Eye (tissue), 1 donor: ENCODE measurements around the gene NISCH.

Source experiments
- DNase-seq: peaks from one replicate; pipeline ENCODE4 v3.0.0-alpha.2; 2015

NISCH gene

DNA sequence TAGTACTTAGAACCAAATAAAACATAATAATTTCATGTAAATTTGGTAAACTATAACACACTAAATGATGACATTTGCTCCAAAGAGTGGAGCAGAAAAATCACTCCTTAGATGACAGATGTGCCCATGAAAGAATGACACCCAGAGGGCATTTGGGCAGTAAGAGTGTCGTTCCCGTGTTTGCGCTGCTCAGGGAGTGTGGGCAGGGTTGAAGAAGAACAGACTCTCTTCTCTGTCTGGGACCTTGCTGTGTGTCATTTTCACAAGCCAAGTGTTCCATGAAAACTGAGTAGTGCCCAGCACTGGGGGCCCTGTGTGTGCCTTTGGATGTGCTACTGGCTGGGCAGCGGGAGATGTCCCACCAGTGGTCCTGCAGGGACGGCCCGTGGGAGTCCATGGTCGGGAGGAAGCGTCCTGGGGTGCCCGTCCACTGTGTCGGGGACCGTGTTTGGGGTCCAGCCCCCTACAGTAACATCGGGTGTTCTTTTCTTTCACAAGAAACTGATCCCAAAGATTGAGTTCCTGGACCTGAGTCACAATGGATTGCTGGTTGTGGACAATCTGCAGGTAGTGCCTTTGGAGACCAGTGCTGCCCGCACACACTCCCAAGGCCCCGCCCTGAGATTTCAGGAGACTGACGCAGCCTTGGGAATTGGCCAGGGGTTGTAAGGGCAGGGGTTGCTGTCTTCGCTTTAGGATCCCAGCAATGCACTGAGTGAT is 21.8 kb downstream of the NISCH start:
- no peak for DNase-seq

DNA sequence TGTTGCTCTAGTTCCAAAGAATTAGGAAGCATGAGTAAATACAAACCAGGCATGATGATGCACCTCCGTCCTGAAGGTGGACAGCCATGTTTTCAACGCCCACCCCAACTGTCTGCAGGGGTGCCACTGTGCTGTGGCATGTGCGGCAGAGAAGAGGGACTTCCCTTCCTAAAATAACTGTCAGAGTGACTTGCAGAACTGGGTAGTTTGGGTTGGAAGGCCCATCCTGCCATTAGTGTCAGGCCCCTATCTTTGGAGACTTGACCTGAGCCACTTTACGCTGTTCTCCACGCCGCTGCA is 22.3 kb downstream of the NISCH start:
- DNase-seq = no peak

DNA sequence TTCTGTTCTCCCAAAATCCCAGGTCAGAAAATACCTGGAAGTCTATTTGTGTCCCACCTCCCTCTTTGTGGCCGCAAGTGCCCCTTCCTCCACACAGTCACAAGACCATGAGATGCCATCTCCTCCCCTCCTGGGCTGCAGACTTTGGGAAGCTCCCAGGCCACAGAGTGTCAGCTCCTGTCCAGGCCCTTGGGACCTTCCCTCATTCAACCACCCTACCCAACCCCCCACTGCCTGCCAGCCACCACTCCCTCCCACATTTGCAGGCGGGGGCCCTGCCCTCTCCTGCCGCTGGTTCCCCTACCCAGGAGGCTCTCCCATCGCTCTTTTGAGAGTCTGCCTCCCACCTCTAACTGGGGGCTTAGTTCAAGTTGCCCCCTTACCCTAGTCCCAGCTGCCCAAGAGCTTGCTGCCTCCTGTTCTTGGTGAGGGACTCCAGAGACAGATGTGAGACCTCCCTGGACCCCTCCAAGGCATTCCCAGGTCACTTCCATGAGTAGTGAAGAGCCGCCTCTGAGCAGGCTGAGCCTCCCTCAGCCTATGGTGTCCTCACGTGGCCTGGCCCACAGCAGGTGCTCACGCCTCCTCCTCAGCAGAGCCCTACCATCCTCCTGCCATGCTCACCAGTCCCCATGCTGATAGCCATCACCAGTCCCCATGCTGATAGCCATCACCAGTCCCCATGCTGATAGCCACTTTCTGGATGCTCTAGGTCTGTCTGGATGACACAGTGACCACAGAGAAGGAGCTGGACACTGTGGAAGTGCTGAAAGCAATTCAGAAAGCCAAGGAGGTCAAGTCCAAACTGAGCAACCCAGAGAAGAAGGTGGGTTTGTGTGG is 23.9 kb downstream of the NISCH start:
- DNase-seq = no peak

DNA sequence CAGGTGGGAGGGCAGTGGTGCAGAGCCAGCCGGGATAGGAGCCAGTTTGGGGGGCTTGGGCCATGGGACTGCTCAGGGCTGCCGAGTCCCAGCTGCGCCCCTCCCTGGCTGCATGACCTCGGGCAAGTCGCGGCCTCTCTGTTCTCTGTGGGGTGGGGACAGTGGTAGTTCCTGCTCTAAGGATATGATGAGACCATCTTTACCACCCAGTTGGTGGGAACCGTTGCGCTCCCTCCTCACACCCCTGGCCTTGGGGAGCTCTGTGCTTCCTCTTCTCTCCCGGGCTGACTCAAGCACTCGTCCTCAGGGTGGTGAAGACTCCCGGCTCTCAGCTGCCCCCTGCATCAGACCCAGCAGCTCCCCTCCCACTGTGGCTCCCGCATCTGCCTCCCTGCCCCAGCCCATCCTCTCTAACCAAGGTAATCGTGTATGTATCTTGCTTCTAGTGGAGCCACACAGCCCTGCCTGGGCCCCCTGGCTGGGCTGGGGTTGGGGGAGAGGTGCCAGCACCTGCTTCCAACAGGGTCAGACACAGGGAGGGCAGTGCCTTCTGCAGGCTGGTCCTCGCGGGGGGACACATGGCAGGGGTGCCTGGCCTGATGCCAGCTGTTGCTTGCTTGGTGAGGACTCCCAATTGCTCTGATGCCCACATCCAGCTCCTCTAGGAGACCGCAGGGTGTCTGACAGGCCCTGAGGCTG is 24.6 kb downstream of the NISCH start:
- no peak for DNase-seq

DNA sequence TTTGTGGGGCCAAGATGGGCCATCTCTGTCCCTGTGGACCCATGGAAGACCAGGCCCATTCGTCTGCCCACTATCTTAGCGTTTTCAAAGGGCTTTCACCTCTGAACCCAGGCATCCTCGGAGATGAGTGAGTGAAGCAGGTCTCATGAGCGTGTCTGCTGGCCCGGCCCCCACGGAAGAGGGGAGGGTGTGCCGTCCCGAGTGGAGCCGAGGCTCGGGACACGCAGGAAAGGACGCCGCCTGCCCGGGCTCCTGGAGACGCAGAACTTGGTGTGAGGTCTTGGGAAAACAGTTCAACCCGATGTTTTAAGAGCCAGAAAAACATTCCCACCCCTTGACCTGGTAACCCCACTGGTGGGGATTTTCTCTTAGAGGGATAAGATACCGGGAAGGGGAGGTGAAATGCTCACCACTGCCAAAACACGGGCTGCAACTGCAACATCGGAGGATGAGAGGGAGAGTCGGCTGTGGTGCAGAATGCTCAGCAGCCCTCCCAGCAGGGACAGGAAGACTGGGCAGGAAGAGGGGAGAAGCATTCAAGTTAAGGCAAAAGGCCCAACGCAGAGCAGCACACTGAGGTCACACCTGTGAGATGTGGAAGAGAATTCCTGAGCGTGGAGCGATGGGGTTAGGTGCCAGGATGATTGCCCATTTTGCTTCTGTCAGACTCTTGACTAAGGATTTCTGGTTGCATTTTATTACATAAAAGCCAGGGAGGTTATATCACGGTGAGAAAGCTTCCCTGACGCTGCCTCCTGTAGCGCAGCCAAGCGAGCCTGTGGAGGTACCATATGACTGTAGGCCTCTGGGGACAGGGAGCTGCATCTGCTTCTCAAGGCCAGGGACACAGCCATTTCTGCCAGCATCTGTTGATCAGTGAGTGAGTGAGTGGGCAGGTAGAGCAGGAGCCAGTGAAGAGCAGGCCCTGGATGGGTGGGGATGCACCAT is 25.6 kb downstream of the NISCH start:
- peak; percentile 43 for DNase-seq

DNA sequence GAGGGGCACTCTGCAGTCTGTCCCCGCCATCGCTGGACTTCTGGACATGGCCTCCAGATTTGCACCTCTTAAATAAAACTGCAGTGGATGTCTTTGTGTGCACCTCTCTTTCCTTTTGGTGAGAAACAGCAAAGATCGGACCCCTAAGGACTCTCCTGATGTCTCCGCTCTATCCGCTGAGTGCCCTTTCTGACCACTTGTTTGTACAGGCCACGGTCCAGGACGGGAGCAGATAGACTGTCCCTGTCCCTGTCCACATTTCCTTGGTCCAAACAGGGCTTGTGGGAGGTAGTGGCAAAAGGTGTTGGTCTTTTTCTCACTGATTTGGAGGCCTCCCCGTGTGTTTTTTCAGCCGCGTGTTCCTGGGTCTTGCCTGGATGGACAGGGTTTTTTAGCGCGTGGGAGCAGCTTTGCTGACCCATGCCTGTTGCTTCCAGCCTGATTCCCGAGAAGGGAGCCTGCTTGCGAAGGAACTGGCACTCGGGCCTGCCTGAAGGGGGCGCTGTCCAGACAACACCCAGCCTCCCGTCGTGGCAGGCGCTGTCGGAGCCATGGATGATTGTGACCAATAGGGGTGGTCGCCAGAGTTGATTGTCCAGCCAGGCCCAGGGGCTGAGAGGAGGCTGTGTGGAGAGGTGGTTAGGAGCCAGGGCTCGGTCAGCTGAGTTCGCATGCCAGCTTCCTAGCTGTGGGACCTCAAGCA is 26.6 kb downstream of the NISCH start:
- no peak for DNase-seq

DNA sequence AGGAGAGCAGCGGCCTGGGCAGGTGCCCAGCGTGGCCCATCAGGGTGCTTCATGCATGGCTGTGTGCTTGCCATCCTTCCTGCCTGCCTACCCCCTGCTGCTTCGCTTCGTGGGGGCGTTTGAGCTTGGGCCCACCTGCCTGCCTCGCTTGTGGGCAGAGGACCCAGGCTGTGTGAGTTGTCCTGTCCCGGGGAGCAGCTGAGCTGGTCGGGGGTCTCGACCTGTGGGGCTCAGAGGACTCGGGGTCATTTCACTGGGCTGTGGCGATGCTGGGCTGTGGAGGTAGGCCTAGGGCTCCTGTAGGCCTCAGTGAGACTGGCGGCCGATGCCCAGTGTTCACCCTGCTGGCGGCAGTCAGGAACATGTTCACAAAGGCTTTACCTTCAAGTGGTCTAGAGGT is 27.7 kb downstream of the NISCH start:
- no peak for DNase-seq

DNA sequence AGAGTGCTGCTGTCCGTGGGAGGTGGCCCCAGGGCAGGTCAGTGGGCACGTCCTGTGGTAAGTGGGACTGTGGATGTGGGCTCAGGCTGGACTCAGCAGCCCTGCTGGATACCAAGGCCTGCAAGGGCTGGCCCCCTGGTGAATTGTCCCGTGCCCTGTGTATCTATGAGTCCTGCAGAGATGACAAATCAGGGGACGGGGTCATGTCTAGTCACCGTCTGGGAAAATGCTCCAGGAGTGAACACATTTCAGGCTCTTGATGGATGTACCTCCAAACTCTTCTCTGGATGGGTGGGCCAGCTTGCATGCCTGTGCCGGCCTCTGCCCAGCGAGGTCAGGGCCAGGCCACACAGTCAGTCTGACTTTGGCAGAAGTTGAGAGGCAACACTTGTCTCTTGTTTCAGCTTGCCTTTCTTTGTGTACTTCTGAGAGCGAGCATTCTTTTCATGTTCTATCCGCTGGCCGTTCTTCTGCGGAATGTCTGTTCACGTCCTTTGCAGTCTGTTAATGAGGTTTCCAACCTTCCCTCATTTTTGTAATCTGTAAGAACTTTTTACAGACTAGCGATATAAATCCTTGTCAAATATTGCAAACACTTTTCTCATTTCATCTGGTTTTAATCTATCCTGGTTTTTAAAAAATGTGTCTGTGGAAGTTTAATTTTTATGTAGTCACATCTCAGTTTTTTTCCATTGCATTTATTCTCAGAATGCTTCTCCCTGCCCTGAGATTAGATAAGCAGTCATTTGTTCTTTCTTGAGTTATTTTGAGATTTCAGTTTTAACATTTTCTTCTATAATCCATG is 28.4 kb downstream of the NISCH start:
- DNase-seq = peak; percentile 68

DNA sequence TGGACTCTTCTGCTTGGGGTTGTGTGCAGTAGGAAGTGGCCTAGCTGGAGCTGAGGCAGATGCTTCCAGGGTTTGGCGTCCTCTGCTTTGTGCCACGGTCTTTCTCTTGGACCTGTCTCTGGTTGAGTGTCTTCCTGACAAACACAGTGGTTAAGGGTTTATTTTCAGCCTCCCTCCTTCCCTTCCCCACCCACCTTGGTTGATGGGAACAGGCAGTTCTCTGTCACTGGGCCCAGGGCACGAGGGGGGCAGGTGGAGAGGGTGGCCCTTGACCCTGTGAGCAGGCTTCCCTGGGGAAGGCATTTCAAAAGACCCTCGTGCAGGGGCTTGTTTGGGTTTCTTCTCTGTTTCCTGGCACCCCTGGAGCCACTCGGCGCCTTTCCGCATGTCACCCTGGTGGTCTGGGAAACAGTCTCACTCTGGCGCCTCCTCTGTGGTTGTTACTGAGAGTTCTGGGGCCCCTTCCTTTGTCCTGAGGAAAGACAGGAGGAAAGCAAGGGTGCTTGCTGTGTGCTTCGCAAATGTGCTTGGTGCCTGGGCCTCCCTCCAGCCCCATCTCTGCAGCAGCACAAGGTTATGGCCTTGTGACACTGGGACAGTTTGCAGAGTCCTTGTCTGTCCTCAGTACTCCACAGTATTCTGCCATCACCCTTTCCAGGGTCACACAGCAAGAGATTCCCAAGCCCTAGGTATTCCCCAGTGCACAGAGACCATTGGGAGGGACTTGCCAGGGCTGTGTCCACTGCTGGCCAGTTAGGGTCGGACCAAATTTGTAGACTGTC is 29.5 kb downstream of the NISCH start:
- no peak for DNase-seq

DNA sequence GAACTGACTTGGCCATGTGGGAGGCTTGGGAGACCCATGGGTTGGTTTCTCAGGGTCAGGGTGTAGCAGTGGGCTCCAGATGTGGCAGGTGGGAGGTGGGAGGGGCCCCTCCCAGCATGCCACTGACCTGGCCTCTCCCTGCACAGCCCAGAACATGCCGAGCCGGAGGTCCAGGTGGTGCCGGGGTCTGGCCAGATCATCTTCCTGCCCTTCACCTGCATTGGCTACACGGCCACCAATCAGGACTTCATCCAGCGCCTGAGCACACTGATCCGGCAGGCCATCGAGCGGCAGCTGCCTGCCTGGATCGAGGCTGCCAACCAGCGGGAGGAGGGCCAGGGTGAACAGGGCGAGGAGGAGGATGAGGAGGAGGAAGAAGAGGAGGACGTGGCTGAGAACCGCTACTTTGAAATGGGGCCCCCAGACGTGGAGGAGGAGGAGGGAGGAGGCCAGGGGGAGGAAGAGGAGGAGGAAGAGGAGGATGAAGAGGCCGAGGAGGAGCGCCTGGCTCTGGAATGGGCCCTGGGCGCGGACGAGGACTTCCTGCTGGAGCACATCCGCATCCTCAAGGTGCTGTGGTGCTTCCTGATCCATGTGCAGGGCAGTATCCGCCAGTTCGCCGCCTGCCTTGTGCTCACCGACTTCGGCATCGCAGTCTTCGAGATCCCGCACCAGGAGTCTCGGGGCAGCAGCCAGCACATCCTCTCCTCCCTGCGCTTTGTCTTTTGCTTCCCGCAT is 31.8 kb downstream of the NISCH start:
- no peak for DNase-seq

DNA sequence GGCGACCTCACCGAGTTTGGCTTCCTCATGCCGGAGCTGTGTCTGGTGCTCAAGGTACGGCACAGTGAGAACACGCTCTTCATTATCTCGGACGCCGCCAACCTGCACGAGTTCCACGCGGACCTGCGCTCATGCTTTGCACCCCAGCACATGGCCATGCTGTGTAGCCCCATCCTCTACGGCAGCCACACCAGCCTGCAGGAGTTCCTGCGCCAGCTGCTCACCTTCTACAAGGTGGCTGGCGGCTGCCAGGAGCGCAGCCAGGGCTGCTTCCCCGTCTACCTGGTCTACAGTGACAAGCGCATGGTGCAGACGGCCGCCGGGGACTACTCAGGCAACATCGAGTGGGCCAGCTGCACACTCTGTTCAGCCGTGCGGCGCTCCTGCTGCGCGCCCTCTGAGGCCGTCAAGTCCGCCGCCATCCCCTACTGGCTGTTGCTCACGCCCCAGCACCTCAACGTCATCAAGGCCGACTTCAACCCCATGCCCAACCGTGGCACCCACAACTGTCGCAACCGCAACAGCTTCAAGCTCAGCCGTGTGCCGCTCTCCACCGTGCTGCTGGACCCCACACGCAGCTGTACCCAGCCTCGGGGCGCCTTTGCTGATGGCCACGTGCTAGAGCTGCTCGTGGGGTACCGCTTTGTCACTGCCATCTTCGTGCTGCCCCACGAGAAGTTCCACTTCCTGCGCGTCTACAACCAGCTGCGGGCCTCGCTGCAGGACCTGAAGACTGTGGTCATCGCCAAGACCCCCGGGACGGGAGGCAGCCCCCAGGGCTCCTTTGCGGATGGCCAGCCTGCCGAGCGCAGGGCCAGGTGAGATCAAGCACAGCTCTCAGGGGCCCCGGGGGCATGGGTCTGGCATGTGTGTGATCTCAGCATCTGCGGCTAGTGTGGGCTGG is 32.6 kb downstream of the NISCH start:
- no peak for DNase-seq

DNA sequence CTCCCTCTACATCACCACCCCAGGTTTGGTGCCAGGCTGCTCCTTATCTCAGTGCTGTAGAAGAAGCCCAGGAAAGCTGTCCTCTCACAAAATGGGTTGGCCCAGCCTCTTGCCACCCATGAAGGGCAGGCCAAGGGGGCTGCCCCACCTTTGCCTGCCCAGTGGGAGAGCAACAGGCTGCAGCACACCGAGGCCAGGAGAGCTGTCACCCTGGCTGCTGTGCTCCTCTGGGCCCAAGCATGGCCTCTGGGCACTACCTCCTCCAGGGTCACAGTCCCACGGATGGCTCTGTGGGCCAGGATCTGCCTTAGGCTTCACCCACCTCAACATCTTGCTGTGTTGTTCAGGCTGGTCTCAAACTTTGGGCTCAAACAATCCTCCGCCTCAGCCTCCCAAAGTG is 33.3 kb downstream of the NISCH start:
- DNase-seq = no peak

DNA sequence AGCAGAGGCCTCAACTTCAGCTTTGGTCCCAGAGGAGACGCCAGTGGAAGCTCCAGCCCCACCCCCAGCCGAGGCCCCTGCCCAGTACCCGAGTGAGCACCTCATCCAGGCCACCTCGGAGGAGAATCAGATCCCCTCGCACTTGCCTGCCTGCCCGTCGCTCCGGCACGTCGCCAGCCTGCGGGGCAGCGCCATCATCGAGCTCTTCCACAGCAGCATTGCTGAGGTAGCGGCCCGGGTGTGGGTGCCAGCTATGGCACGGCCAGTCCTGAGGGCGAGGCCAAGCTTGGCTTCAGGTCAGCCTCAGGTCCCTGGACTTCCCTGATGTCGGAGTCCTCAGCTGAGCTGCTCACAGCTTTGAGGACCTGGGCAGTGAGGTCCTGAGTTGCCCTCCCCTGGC is 34.0 kb downstream of the NISCH start:
- no peak for DNase-seq

DNA sequence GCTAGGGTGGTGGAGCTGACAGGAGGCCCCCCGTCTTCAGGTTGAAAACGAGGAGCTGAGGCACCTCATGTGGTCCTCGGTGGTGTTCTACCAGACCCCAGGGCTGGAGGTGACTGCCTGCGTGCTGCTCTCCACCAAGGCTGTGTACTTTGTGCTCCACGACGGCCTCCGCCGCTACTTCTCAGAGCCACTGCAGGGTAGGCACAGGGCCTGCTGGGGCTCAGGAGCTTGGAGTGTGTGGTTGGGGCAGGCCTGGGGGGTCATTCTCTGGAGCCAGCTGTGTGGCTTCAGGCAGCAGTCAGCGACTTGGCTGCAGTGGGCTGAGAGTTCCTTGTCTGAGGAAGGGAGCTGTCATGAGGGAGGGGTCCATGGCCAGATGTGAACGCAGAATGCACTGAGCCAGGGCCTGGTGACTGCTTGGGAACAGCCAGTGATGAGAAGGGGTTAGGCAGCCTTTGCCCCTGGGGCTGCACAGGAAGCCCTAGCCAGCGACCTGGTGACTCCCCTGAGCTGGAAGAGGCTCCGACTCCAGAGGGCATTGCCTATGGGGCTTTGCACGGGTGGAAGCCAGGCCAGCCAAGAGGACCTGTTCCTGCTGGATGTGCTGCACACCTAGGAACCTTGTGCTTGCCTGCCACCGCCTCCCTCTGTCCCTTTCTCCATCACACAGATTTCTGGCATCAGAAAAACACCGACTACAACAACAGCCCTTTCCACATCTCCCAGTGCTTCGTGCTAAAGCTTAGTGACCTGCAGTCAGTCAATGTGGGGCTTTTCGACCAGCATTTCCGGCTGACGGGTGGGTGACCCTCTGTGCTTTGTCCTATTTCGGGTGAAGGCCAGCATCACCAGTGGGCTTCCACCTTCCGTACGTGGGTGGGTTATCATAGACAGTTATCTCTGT is 34.9 kb downstream of the NISCH start:
- no peak for DNase-seq

DNA sequence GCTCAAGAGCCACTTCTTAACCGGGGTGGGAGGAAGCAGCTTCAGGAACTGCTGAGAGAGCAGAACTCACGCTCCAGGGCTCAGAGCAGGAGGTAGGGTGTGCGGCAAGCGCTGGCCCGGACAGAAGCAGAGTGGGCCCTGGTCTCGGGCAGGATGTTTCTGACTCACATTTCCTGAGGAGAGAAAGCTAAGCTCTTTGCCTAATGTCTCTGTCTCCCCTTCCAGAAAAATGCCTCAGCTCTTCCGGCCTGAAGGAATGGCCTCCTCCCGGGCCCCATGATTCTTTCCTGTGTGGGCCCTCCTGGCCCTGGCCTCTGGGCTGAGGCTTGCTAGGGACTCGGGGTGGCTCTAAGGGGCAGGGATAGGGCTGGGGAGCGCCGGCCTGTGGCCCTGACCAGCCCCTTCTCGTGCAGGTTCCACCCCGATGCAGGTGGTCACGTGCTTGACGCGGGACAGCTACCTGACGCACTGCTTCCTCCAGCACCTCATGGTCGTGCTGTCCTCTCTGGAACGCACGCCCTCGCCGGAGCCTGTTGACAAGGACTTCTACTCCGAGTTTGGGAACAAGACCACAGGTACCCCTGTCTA is 35.6 kb downstream of the NISCH start:
- no peak for DNase-seq

DNA sequence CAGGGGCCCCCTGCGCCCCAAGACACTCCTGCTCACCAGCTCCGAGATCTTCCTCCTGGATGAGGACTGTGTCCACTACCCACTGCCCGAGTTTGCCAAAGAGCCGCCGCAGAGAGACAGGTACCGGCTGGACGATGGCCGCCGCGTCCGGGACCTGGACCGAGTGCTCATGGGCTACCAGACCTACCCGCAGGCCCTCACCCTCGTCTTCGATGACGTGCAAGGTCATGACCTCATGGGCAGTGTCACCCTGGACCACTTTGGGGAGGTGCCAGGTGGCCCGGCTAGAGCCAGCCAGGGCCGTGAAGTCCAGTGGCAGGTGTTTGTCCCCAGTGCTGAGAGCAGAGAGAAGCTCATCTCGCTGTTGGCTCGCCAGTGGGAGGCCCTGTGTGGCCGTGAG is 36.7 kb downstream of the NISCH start:
- DNase-seq = no peak
